ENCODE measurements around the gene RAB7A. TPM values are rescaled to one million over a fixed set of nuclear protein-coding genes. Genes with fewer than 3 reads are reported as not detected.

RAB7A gene
- total and polyA plus RNA-seq, 2 of the 8 experiments (the other 6 are each of a cell fraction or from before 2014, with no cell fraction given): 179 to 195 TPM

GRCh38 chr3:128763967-128764366 lies 38.0 kb downstream of the RAB7A start:
- no peak overlapping the region for H2BK12ac ChIP-seq (ENCODE audit: low read depth, low read length)
- H3K9me3 ChIP-seq (ENCODE audit: insufficient read depth in 2 of 2, low read depth in 1 of 2, low read length in 1 of 2): no peaks in the 10 kb centered on the region
- no peak overlapping the region for H3K4ac ChIP-seq (replicated peaks; ENCODE audit: insufficient read length, low read depth, low read length)
- no peak overlapping the region for H3K9ac ChIP-seq (replicated peaks in 1 of 4; ENCODE audit: extremely low read depth in 1 of 4, low read depth in 3 of 4, low read length in 3 of 4)
- H3K14ac ChIP-seq (ENCODE audit: insufficient read length): no peak overlapping the region
- no peak overlapping the region for H2BK5ac ChIP-seq (ENCODE audit: low read depth, low read length)
- H4K8ac ChIP-seq (ENCODE audit: extremely low read depth, insufficient read depth, low read length): no peak overlapping the region
- TF ChIP-seq BACH1 (IDR thresholded peaks at IDR 0.05; ENCODE audit: low read length): no peak
- no peaks in the 10 kb centered on the region; the same call in 1 of the 2 replicates for H3K23me2 ChIP-seq (ENCODE audit: low read depth, low read length)
- H2BK15ac ChIP-seq (ENCODE audit: low read length): no peak overlapping the region
- peaks cover 6 to 95% of the 10 kb centered on the region in 2 experiments for H3K79me2 ChIP-seq (ENCODE audit: control insufficient read depth in 1 of 2, insufficient read depth in 2 of 2, low read length in 2 of 2)
- H2AK5ac ChIP-seq (ENCODE audit: low read depth, low read length): no peak overlapping the region
- 0 out of 8 replicates have a peak, but pooled peaks cover 0 to 4% (median 1%) of the 10 kb centered on the region in 4 experiments for H3K36me3 ChIP-seq (ENCODE audit: control insufficient read depth in 2 of 4, insufficient read depth in 4 of 4, low read length in 3 of 4)
- no peak overlapping the region for H3K18ac ChIP-seq (ENCODE audit: extremely low read depth, low read length)
- H3K27me3 ChIP-seq (replicated peaks in 1 of 4; ENCODE audit: control insufficient read depth in 3 of 4, extremely low read depth in 1 of 4, insufficient read depth in 3 of 4, low read length in 3 of 4): no peaks in the 10 kb centered on the region
- H3K27ac ChIP-seq (ENCODE audit: low read depth, low read length): no peak overlapping the region
- no peak overlapping the region for H2BK20ac ChIP-seq (ENCODE audit: low read length)
- H3K4me2 ChIP-seq (ENCODE audit: insufficient read depth in 1 of 2, low read depth in 2 of 2, low read length in 2 of 2): no peak overlapping the region
- ChIA-PET POLR2A (ENCODE audit: partially characterized antibody) (interaction anchor here (1.8 kb wide), 1 partner anchor 13 kb away, joined by 6 read pairs; no protein-coding TSS in a partner anchor), CTCF (ENCODE audit: partially characterized antibody) (interaction anchor here (0.6 to 1.6 kb wide), 3 partner anchors 14 to 84 kb away, joined by 3 to 7 read pairs (median 3); no protein-coding TSS in a partner anchor)
- no peak overlapping the region for H2AFZ ChIP-seq (ENCODE audit: low read length)
- no peak overlapping the region for H2BK120ac ChIP-seq (replicated peaks; ENCODE audit: low read depth, low read length)
- H3K23ac ChIP-seq (ENCODE audit: insufficient read length): no peak overlapping the region
- FAIRE-seq: no peak
- H4K91ac ChIP-seq (replicated peaks; ENCODE audit: insufficient read length, low read length): no peak overlapping the region
- no peak overlapping the region for H3K56ac ChIP-seq (replicated peaks; ENCODE audit: insufficient read length, low read depth, low read length)
- peaks cover 0 to 2% (median 0%) of the 10 kb centered on the region in 4 experiments; a peak in 3 of 7 replicates for H3K4me1 ChIP-seq (replicated peaks in 1 of 4; ENCODE audit: control insufficient read depth in 3 of 4, insufficient read depth in 4 of 4, low read length in 3 of 4)
- no peak for DNase-seq (ENCODE audit: low read depth in 1 of 2, low spot score in 2 of 2)
- no peak overlapping the region for H3K4me3 ChIP-seq (ENCODE audit: extremely low read depth in 1 of 4, insufficient read depth in 2 of 4, low read depth in 3 of 4, low read length in 4 of 4)
- 90% methylated on average over 5 of the region's 5 CpGs; no CpG with 5 or more reads in 1 of the 2 experiments for WGBS, 2 experiments (ENCODE audit: extremely low coverage in 1 of 2, insufficient coverage in 1 of 2, insufficient read length in 1 of 2, insufficient replicate concordance in 2 of 2, low coverage in 1 of 2, low lambda C conversion rate in 2 of 2, missing lambda C conversion rate in 1 of 2)
- peaks cover 18 to 33% of the 10 kb centered on the region in 2 experiments for H4K20me1 ChIP-seq (replicated peaks in 1 of 2; ENCODE audit: control insufficient read depth in 1 of 2, insufficient read depth in 2 of 2, low read length in 2 of 2)
- no peak overlapping the region for H4K5ac ChIP-seq (ENCODE audit: insufficient read length, low read depth, low read length)
- H3K79me1 ChIP-seq (ENCODE audit: low read depth, low read length): peaks cover 16% of the 10 kb centered on the region

All from H1 (cell line).